ENCODE measurements around the gene TEX13D.
"Not testable (repeated sequence)": the region's sequence is repeated elsewhere in the genome, so short reads cannot be mapped to it uniquely, and the experiment has no call there.

Gene TEX13D

GRCh38 chrX:124332481-124333424 lies at the start of gene TEX13D:
Gene TEX13D (plus strand): TSS chrX:124332660. CDS start chrX:124332918, 258 bp downstream.
- Histone ChIP-seq H3K9me2 (ENCODE audit: low read depth, low read length) (no peaks in the 10 kb centered on the region), H3K9me3 (ENCODE audit: low read length) (no peaks in the 10 kb centered on the region), H3K4me2 (ENCODE audit: low read length) (no peak within 1 kb of the TSS), H4K20me1 (ENCODE audit: insufficient read depth, low read length) (no peaks in the 10 kb centered on the region), H3K27me3 (ENCODE audit: insufficient read depth, low read length) (no peaks in the 10 kb centered on the region), H3K36me3 (ENCODE audit: insufficient read depth, low read length) (no peaks in the 10 kb centered on the region), H2AFZ (ENCODE audit: low read length) (no peak within 1 kb of the TSS), H3K4me1 (ENCODE audit: insufficient read depth, low read length, severe bottlenecking) (no peaks in the 10 kb centered on the region), H3K79me2 (ENCODE audit: insufficient read depth, low read length) (no peaks in the 10 kb centered on the region), H3F3A (ENCODE audit: insufficient read depth, low read length) (no peaks in the 10 kb centered on the region), H3K4me3 (ENCODE audit: low read depth, low read length, poor library complexity, severe bottlenecking) (no peak within 1 kb of the TSS), H3K9ac (ENCODE audit: low read length) (no peak within 1 kb of the TSS), H3K27ac (ENCODE audit: low read depth, low read length, poor library complexity, severe bottlenecking) (no peak within 1 kb of the TSS)
- TF ChIP-seq CTCF (IDR thresholded peaks at IDR 0.05; ENCODE audit: low read length) = no peak
- TF ChIP-seq EZH2 (IDR thresholded peaks at IDR 0.05; ENCODE audit: borderline replicate concordance, low read length) = no peak

GRCh38 chrX:124289443-124289842 lies 43.0 kb upstream of the TEX13D start:
- no peak overlapping the region for H2AFZ ChIP-seq (ENCODE audit: low read length)
- H4K20me1 ChIP-seq (ENCODE audit: insufficient read depth, low read length) = no peaks in the 10 kb centered on the region
- no peaks in the 10 kb centered on the region for H3K9me3 ChIP-seq (ENCODE audit: low read length)
- no peaks in the 10 kb centered on the region for H3K36me3 ChIP-seq (ENCODE audit: insufficient read depth, low read length)
- no peaks in the 10 kb centered on the region for H3K79me2 ChIP-seq (ENCODE audit: insufficient read depth, low read length)
- H3F3A ChIP-seq (ENCODE audit: insufficient read depth, low read length) = no peaks in the 10 kb centered on the region
- H3K27me3 ChIP-seq (ENCODE audit: insufficient read depth, low read length) = no peaks in the 10 kb centered on the region
- TF ChIP-seq CTCF (IDR thresholded peaks at IDR 0.05; ENCODE audit: low read length) (no peak), EZH2 (IDR thresholded peaks at IDR 0.05; ENCODE audit: borderline replicate concordance, low read length) (no peak)
- no peaks in the 10 kb centered on the region for H3K9me2 ChIP-seq (ENCODE audit: low read depth, low read length)
- no peak overlapping the region for H3K27ac ChIP-seq (ENCODE audit: low read depth, low read length, poor library complexity, severe bottlenecking)
- no peak overlapping the region for H3K4me2 ChIP-seq (ENCODE audit: low read length)
- no peak overlapping the region for H3K4me3 ChIP-seq (ENCODE audit: low read depth, low read length, poor library complexity, severe bottlenecking)
- H3K9ac ChIP-seq (ENCODE audit: low read length) = no peak overlapping the region
- H3K4me1 ChIP-seq (ENCODE audit: insufficient read depth, low read length, severe bottlenecking) = no peaks in the 10 kb centered on the region

GRCh38 chrX:124293810-124294209 lies 38.6 kb upstream of the TEX13D start:
- H3K4me3 ChIP-seq (ENCODE audit: low read depth, low read length, poor library complexity, severe bottlenecking) = no peak overlapping the region
- H3K4me1 ChIP-seq (ENCODE audit: insufficient read depth, low read length, severe bottlenecking) = no peaks in the 10 kb centered on the region
- no peak overlapping the region for H3K4me2 ChIP-seq (ENCODE audit: low read length)
- no peak overlapping the region for H2AFZ ChIP-seq (ENCODE audit: low read length)
- no peaks in the 10 kb centered on the region for H3K79me2 ChIP-seq (ENCODE audit: insufficient read depth, low read length)
- TF ChIP-seq CTCF (IDR thresholded peaks at IDR 0.05; ENCODE audit: low read length) = no peak
- no peak for TF ChIP-seq EZH2 (IDR thresholded peaks at IDR 0.05; ENCODE audit: borderline replicate concordance, low read length)
- no peaks in the 10 kb centered on the region for H3K9me2 ChIP-seq (ENCODE audit: low read depth, low read length)
- no peaks in the 10 kb centered on the region for H3K36me3 ChIP-seq (ENCODE audit: insufficient read depth, low read length)
- no peaks in the 10 kb centered on the region for H4K20me1 ChIP-seq (ENCODE audit: insufficient read depth, low read length)
- H3K27ac ChIP-seq (ENCODE audit: low read depth, low read length, poor library complexity, severe bottlenecking) = no peak overlapping the region
- no peaks in the 10 kb centered on the region for H3F3A ChIP-seq (ENCODE audit: insufficient read depth, low read length)
- no peaks in the 10 kb centered on the region for H3K9me3 ChIP-seq (ENCODE audit: low read length)
- H3K9ac ChIP-seq (ENCODE audit: low read length) = no peak overlapping the region
- H3K27me3 ChIP-seq (ENCODE audit: insufficient read depth, low read length) = no peaks in the 10 kb centered on the region

- H3K9me3 ChIP-seq (ENCODE audit: low read length); H3F3A ChIP-seq (ENCODE audit: insufficient read depth, low read length); H2AFZ ChIP-seq (ENCODE audit: low read length); H3K9ac ChIP-seq (ENCODE audit: low read length); H3K4me3 ChIP-seq (ENCODE audit: low read depth, low read length, poor library complexity, severe bottlenecking); H3K27ac ChIP-seq (ENCODE audit: low read depth, low read length, poor library complexity, severe bottlenecking); H3K79me2 ChIP-seq (ENCODE audit: insufficient read depth, low read length); H3K4me2 ChIP-seq (ENCODE audit: low read length); H3K9me2 ChIP-seq (ENCODE audit: low read depth, low read length); H4K20me1 ChIP-seq (ENCODE audit: insufficient read depth, low read length); H3K4me1 ChIP-seq (ENCODE audit: insufficient read depth, low read length, severe bottlenecking); H3K36me3 ChIP-seq (ENCODE audit: insufficient read depth, low read length); H3K27me3 ChIP-seq (ENCODE audit: insufficient read depth, low read length): not testable (repeated sequence)
These were observed 33.1 kb upstream of the TEX13D start for GRCh38 chrX:124299323-124299722.

All from OCI-LY1 (cell line).